GM12892 (cell line): Measurements from ENCODE around the gene ADARB2.

Experiments
- POLR2A ChIP-seq: IDR thresholded peaks from 2 replicates; pipeline ENCODE4 v1.6.1; 2011; ENCODE audit warnings: low read depth, low read length, control low read depth
- POLR2AphosphoS5 ChIP-seq: IDR thresholded peaks from 2 replicates; pipeline ENCODE4 v1.6.1; 2011; ENCODE audit warnings: low read depth, low read length, control low read depth

DNA sequence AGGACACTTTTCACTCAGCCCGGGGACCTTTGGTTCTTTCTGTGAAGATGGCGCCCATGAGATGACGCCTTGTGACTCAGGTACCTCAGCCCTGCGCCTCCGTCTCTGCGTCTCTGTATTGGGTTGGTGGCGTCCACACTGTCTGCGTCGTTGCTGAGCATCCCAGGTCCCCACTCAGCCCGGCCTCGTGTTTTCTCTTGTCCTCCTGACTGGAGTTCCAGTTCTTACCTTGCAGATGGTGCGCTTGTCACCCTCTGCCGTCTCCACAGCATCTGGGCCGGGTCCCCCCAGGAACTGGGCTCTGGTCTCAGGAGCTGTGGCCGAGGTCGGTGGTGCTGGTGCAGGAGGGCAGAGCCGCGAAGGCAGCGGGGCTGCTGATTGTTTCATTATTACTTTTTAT, 530.7 kb downstream of the ADARB2 start:
- TF ChIP-seq POLR2AphosphoS5 (no peak), POLR2A (no peak)
